ENCODE data around the gene TMEM179.

The TMEM179 gene

GRCh38 chr14:104541905-104542465, 62.6 kb downstream of the TMEM179 start:
- no peak for DNase-seq
